HepG2 (cell line): ENCODE measurements around the gene ARTN. TPM values are rescaled to one million over a fixed set of nuclear protein-coding genes. Genes with fewer than 3 reads are reported as not detected.

ENCODE experiments used
- ATAC-seq: fragments of 200-7000 bp; cut with Tn5 transposase; 3 replicates; pipeline ENCODE4 v1.9.1; 2020; ENCODE audit warnings: mild to moderate bottlenecking, moderate library complexity
- BruUV-seq: library from RNA; stranded (reverse); fragments of 400-500 nt; replicated peaks from 2 replicates; lab custom pipeline; 2021; lab: Mats Ljungman, UMichigan
- CTCF ChIA-PET: fragments of 300-600 bp; formaldehyde crosslinking; extraction: SDS; loops from one replicate; lab custom pipeline; 2021; ENCODE audit warnings: low total read pairs, inconsistent platforms, low intra/inter-chr PET ratio; lab: Yijun Ruan, JAX
- POLR2A ChIA-PET: fragments of 350-600 bp; sonication (Branson Sonifier 250); formaldehyde crosslinking; loops from one replicate; lab custom pipeline; 2020; ENCODE audit warnings: antibody characterized with exemption, inconsistent platforms; lab: Yijun Ruan, JAX
- DNase-seq: peaks from one replicate; pipeline ENCODE4 v3.0.0-alpha.2; 2015; ENCODE audit warnings: low spot score
- FAIRE-seq: peaks from 3 replicates; lab custom pipeline; 2011; peaks lifted over from hg19 to GRCh38; lab: Jason Lieb, UNC
- H2AFZ ChIP-seq: one replicate; pipeline ENCODE4 v1.6.1; 2011; ENCODE audit warnings: low read length, inconsistent platforms
- H3K27ac ChIP-seq: fragments of 300-600 bp; 3 replicates; pipeline ENCODE4 v1.8.0; 2011; ENCODE audit warnings: mixed run types, mild to moderate bottlenecking, mixed read lengths, low read length, inconsistent platforms; ENCODE audit not compliant: insufficient read depth; ENCODE audit errors: extremely low read length
- H3K27me3 ChIP-seq, 2 experiments: fragments of 200-600 bp in 1 of 2; 2 replicates in 1 of 2; 3 replicates in 1 of 2; pipeline versions ENCODE4 v1.6.0 to v1.8.0; 2011; ENCODE audit warnings: low read length in 2 of 2, mild to moderate bottlenecking in 2 of 2, moderate library complexity in 2 of 2, inconsistent platforms in 1 of 2; ENCODE audit not compliant: insufficient read depth in 2 of 2, control insufficient read depth in 1 of 2
- H3K36me3 ChIP-seq, 2 experiments: fragments of 200-600 bp in 1 of 2; replicated peaks in 1 of 2; 2 replicates in 1 of 2; 3 replicates in 1 of 2; pipeline versions ENCODE4 v1.5.1 to v1.8.0; 2011; ENCODE audit warnings: low read length in 2 of 2, inconsistent platforms in 1 of 2; ENCODE audit not compliant: insufficient read depth in 2 of 2, control insufficient read depth in 1 of 2
- H3K4me1 ChIP-seq: 2 replicates; pipeline ENCODE4 v1.5.1; 2012; ENCODE audit warnings: low read length, inconsistent platforms; ENCODE audit not compliant: insufficient read depth
- H3K4me2 ChIP-seq: 2 replicates; pipeline ENCODE4 v1.6.0; 2011; ENCODE audit warnings: low read depth, low read length, inconsistent platforms
- H3K4me3 ChIP-seq, 3 experiments: fragments of 200-600 bp in 1 of 3; sonication (generic), shearing (Covaris generic) in 1 of 3; replicated peaks in 1 of 3; 2 replicates each; pipeline ENCODE4 v1.5.1; 2011 to 2016; ENCODE audit warnings: low read length in 3 of 3, inconsistent platforms in 2 of 3, low read depth in 2 of 3, mild to moderate bottlenecking in 2 of 3, control low read depth in 1 of 3, mixed read lengths in 1 of 3; ENCODE audit not compliant: insufficient read depth in 1 of 3
- H3K79me2 ChIP-seq: one replicate; pipeline ENCODE4 v1.6.1; 2011; ENCODE audit warnings: low read length, inconsistent platforms; ENCODE audit not compliant: insufficient read depth
- H3K9ac ChIP-seq: 2 replicates; pipeline ENCODE4 v1.6.0; 2011; ENCODE audit warnings: mild to moderate bottlenecking, low read depth, low read length, inconsistent platforms; ENCODE audit not compliant: insufficient read depth
- H3K9me3 ChIP-seq: 2 replicates; pipeline ENCODE4 v1.5.1; 2012; ENCODE audit warnings: mild to moderate bottlenecking, low read length
- H4K20me1 ChIP-seq: 2 replicates; pipeline ENCODE4 v1.6.0; 2011; ENCODE audit warnings: inconsistent platforms, mild to moderate bottlenecking, low read length, moderate library complexity; ENCODE audit not compliant: insufficient read depth
- AGO2 ChIP-seq: fragments of 200-400 bp; formaldehyde crosslinking; optimal IDR thresholded peaks from 2 replicates; pipeline ENCODE3; 2017; ENCODE audit warnings: mild to moderate bottlenecking, low read depth, low read length, moderate library complexity
- GABPB1 ChIP-seq: IDR thresholded peaks from 2 replicates; pipeline ENCODE4 v1.6.1; 2016; ENCODE audit warnings: mild to moderate bottlenecking, missing genetic modification reagents, moderate library complexity, missing compliant biosample characterization
- HHEX ChIP-seq: IDR thresholded peaks from 2 replicates; pipeline ENCODE4 v1.6.1; 2016; ENCODE audit warnings: control low read depth
- HOXA9 ChIP-seq: sonication (generic); formaldehyde crosslinking; IDR thresholded peaks from 2 replicates; pipeline ENCODE4 v1.8.1; 2022; ENCODE audit warnings: missing genetic modification reagents, mild to moderate bottlenecking, moderate library complexity, borderline replicate concordance
- KDM2A ChIP-seq: sonication (generic); formaldehyde crosslinking; IDR thresholded peaks from 2 replicates; pipeline ENCODE4 v1.4.0; 2020; ENCODE audit warnings: low read depth, missing genetic modification reagents, borderline replicate concordance
- KDM3A ChIP-seq: IDR thresholded peaks from 2 replicates; pipeline ENCODE4 v1.6.1; 2018; ENCODE audit warnings: low read depth, missing compliant biosample characterization
- MAZ ChIP-seq, 2 experiments: sonication (generic) in 1 of 2; formaldehyde crosslinking in 1 of 2; IDR thresholded peaks; 2 replicates each; pipeline versions ENCODE4 v1.5.0 to v1.6.1; 2012 to 2020; ENCODE audit warnings: low read depth in 2 of 2, mild to moderate bottlenecking in 2 of 2, borderline replicate concordance in 1 of 2, improper control_type of control experiment in 1 of 2, low read length in 1 of 2, missing genetic modification reagents in 1 of 2, moderate library complexity in 1 of 2
- SOX6 ChIP-seq, 2 experiments: fragments of 450-650 bp in 1 of 2; sonication (generic) in 1 of 2; formaldehyde crosslinking in 1 of 2; IDR thresholded peaks; 2 replicates each; pipeline versions ENCODE4 v1.4.0 to v1.6.1; 2017 to 2020; ENCODE audit warnings: antibody characterized with exemption in 1 of 2, mild to moderate bottlenecking in 1 of 2, missing genetic modification reagents in 1 of 2
- SP5 ChIP-seq: IDR thresholded peaks from 2 replicates; pipeline ENCODE4 v1.6.1; 2016; ENCODE audit warnings: low read depth, borderline replicate concordance
- TEAD3 ChIP-seq: optimal IDR thresholded peaks from 2 replicates; pipeline ENCODE3; 2016; ENCODE audit warnings: borderline replicate concordance
- ZFP41 ChIP-seq: sonication (generic); formaldehyde crosslinking; IDR thresholded peaks from 2 replicates; pipeline ENCODE4 v1.4.0; 2020; ENCODE audit warnings: mild to moderate bottlenecking, missing genetic modification reagents, borderline replicate concordance
- ZIK1 ChIP-seq: sonication (generic); formaldehyde crosslinking; IDR thresholded peaks from 2 replicates; pipeline ENCODE4 v1.5.0; 2020; ENCODE audit warnings: mild to moderate bottlenecking, low read depth, missing genetic modification reagents, borderline replicate concordance
- ZMYM2 ChIP-seq: sonication (generic); formaldehyde crosslinking; IDR thresholded peaks from 2 replicates; pipeline ENCODE4 v1.8.0; 2022; ENCODE audit warnings: mild to moderate bottlenecking, missing genetic modification reagents
- ZNF335 ChIP-seq: sonication (generic); formaldehyde crosslinking; IDR thresholded peaks from 2 replicates; pipeline ENCODE4 v1.4.0; 2020; ENCODE audit warnings: missing genetic modification reagents
- ZNF644 ChIP-seq: IDR thresholded peaks from 2 replicates; pipeline ENCODE4 v1.6.1; 2016; ENCODE audit warnings: low read depth
- ZSCAN31 ChIP-seq: sonication (generic); formaldehyde crosslinking; IDR thresholded peaks from 2 replicates; pipeline ENCODE4 v1.5.0; 2020; ENCODE audit warnings: low read depth, mild to moderate bottlenecking, missing genetic modification reagents
- WGBS: methylation state at CpG from one replicate; pipeline ENCODE4 v1.1.6; 2017; ENCODE audit warnings: low lambda C conversion rate; 5-methylcytosine and 5-hydroxymethylcytosine counted together
- in situ Hi-C: cut with HindIII; loops from 2 replicates; pipeline ENCODE4 v1.10.0; 2017; ENCODE audit warnings: low pct_unique_long_range_greater_than_20kb; ENCODE audit not compliant: extremely low pct_ligation_motif_present
- intact Hi-C: fragments of 100-400 bp; cut with micrococcal nuclease; formaldehyde crosslinking; loops from one replicate; pipeline ENCODE4 v1.10.0; 2022; ENCODE audit not compliant: unreplicated experiment
- polyA plus RNA-seq, 8 experiments: library from polyadenylated mRNA; depleted of rRNA in 3 of 8; stranded (reverse) in 7 of 8; unstranded in 1 of 8; fragments of >200 nt; fragmentation: Illumina TruSeq in 4 of 8; extraction: Trizol in 4 of 8; gene quantifications; 2 replicates each; pipeline versions ENCODE4 v1.2.1 to v1.2.3, GENCODE V29; 2011 to 2016; ENCODE audit warnings: low read depth in 4 of 8, missing spikeins in 1 of 8, mixed read lengths in 1 of 8; ENCODE audit not compliant: insufficient read depth in 1 of 8
- total RNA-seq, 5 experiments: library from RNA; depleted of rRNA; stranded (reverse); fragments of >200 nt; fragmentation: Illumina TruSeq; extraction: Trizol; gene quantifications; 2 replicates each; pipeline ENCODE4 v1.2.3, GENCODE V29; 2016; ENCODE audit warnings: low read depth in 1 of 5
- TF ChIP-seq, protein P1 (sequence below): sonication (generic); formaldehyde crosslinking; IDR thresholded peaks from 2 replicates; pipeline ENCODE4 v1.5.1; 2020; ENCODE audit warnings: mild to moderate bottlenecking, missing genetic modification reagents, moderate library complexity

The ARTN gene
- total and polyA plus RNA-seq, 2 of the 13 experiments (the other 11 are each of a cell fraction or from before 2014, with no cell fraction given) = 0.11 to 0.62 TPM

DNA sequence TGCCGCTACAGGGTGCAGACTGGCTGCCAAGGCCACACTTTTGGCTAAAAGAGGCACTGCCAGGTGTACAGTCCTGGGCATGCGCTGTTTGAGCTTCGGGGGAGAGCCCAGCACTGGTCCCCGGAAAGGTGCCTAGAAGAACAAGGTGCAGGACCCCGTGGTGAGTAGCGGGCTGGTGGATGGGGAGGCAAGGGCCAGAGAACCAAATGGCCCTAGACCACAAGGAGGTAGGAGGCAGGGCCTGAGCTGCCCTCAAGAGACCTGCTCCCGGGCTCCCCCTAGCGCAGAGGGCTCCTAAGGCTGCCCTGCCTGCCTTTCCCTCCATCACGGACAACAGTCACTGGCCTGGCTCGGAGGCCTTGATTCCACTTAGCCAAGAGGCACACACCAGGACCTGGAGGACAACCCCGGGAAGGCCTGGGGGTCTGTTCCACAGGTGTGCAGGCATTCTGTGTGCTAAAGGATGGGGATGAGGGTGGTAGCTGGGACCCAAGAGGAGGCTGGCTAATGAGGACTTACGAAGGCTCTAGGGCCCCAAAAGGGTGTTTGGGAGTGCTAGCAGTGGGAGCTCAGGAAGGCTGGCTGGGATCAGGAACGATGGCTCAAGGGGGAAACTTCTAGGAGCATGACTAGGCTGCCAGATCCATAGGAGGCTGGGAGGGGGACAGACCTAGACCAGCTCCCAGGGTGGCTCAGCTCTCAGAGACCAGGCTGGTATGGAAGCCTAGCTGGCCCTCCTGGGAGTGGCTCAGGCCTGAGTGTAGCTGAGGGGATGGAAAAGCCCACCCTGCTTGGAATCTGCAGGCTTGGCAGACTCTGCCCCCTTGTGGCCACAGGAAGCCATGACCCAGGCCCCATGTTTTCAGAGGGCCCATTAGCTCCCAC lies 742 bp downstream of the ARTN start:
- FAIRE-seq (peak; percentile 83), ATAC-seq (peak; percentile 68), DNase-seq (peak; percentile 65)
- Histone ChIP-seq H3K36me3 (no peaks in the 10 kb centered on the region; a peak in 1 of 5 replicates), H3K9me3 (no peaks in the 10 kb centered on the region), H3K9ac (no peak overlapping the region), H3K79me2 (no peaks in the 10 kb centered on the region), H3K4me3 (peak overlapping the region in 2 of 3 experiments; percentile 39 to 84; a peak in 2 of 6 replicates), H3K4me2 (peak overlapping the region; percentile 99), H2AFZ (no peak overlapping the region), H3K27me3 (no peaks in the 10 kb centered on the region), H3K27ac (no peak overlapping the region), H4K20me1 (0 out of 2 replicates have a peak, but pooled peaks cover 2% of the 10 kb centered on the region), H3K4me1 (peaks cover 39% of the 10 kb centered on the region)
- intact Hi-C loops = loop anchor here (1.0 to 10.0 kb wide), 3 partner anchors 100 to 405 kb away; partner anchors contain the start of gene SLC6A9
- in situ Hi-C loops = loop anchor here (5.0 kb wide), 2 partner anchors 177 to 407 kb away; no protein-coding TSS in a partner anchor
- ChIA-PET CTCF (interaction anchor here (4.6 kb wide), 1 partner anchor 171 kb away, joined by 44 read pairs; no protein-coding TSS in a partner anchor), POLR2A (interaction anchor here (0.5 to 4.3 kb wide), 8 partner anchors 9 to 900 kb away, joined by 3 to 38 read pairs (median 6); partner anchors contain the start of genes ATP6V0B, IPO13, SLC6A9 and ST3GAL3)
- 27% methylated on average over 10 of the region's 13 CpGs for WGBS
- no TSS peak for BruUV-seq
- TF ChIP-seq KDM2A (CRISPR knock-in tag) = peak; percentile 55; the same call in 1 of the 2 replicates
- TF ChIP-seq ZSCAN31 (CRISPR knock-in tag) = no peak; the same call in 1 of the 2 replicates
- no peak for TF ChIP-seq SOX6 (IDR thresholded peaks at IDR 0.05)
- TF ChIP-seq SOX6 (CRISPR knock-in tag; IDR thresholded peaks at IDR 0.05) = 0 out of 2 replicates have a peak, but pooled peaks have one; percentile 9
- no peak for TF ChIP-seq TEAD3 (CRISPR knock-in tag)
- TF ChIP-seq ZIK1 (CRISPR knock-in tag) = peak; percentile 29; the same call in 1 of the 2 replicates
- no peak for TF ChIP-seq HHEX (CRISPR knock-in tag)
- no peak for TF ChIP-seq HOXA9 (CRISPR knock-in tag)
- TF ChIP-seq ZNF644 (CRISPR knock-in tag) = 0 out of 2 replicates have a peak, but pooled peaks have one; percentile 37
- peak; percentile 4 for TF ChIP-seq AGO2
- TF ChIP-seq ZFP41 = no peak
- peak; percentile 64; the same call in 1 of the 2 replicates for TF ChIP-seq ZMYM2 (CRISPR knock-in tag)
- TF ChIP-seq, protein P1, sequence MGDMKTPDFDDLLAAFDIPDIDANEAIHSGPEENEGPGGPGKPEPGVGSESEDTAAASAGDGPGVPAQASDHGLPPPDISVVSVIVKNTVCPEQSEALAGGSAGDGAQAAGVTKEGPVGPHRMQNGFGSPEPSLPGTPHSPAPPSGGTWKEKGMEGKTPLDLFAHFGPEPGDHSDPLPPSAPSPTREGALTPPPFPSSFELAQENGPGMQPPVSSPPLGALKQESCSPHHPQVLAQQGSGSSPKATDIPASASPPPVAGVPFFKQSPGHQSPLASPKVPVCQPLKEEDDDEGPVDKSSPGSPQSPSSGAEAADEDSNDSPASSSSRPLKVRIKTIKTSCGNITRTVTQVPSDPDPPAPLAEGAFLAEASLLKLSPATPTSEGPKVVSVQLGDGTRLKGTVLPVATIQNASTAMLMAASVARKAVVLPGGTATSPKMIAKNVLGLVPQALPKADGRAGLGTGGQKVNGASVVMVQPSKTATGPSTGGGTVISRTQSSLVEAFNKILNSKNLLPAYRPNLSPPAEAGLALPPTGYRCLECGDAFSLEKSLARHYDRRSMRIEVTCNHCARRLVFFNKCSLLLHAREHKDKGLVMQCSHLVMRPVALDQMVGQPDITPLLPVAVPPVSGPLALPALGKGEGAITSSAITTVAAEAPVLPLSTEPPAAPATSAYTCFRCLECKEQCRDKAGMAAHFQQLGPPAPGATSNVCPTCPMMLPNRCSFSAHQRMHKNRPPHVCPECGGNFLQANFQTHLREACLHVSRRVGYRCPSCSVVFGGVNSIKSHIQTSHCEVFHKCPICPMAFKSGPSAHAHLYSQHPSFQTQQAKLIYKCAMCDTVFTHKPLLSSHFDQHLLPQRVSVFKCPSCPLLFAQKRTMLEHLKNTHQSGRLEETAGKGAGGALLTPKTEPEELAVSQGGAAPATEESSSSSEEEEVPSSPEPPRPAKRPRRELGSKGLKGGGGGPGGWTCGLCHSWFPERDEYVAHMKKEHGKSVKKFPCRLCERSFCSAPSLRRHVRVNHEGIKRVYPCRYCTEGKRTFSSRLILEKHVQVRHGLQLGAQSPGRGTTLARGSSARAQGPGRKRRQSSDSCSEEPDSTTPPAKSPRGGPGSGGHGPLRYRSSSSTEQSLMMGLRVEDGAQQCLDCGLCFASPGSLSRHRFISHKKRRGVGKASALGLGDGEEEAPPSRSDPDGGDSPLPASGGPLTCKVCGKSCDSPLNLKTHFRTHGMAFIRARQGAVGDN (CRISPR knock-in tag) = peak; percentile 37; the same call in 1 of the 2 replicates
- peak; percentile 71 for TF ChIP-seq GABPB1 (CRISPR knock-in tag)
- TF ChIP-seq ZNF335 (CRISPR knock-in tag) = peak; percentile 37; the same call in 1 of the 2 replicates
- peak; percentile 30; the same call in 1 of the 2 replicates for TF ChIP-seq MAZ (IDR thresholded peaks at IDR 0.05; ENCODE audit: borderline replicate concordance, low read depth, low read length)
- no peak for TF ChIP-seq MAZ (CRISPR knock-in tag; IDR thresholded peaks at IDR 0.05; ENCODE audit: low read depth)
- no peak for TF ChIP-seq SP5
- 0 out of 2 replicates have a peak, but pooled peaks have one; percentile 28 for TF ChIP-seq KDM3A (CRISPR knock-in tag)
